ENCODE data around the gene FNDC3B. TPM values are rescaled to one million over a fixed set of nuclear protein-coding genes. Genes with fewer than 3 reads are reported as not detected.
"Not testable (repeated sequence)": the region's sequence is repeated elsewhere in the genome, so short reads cannot be mapped to it uniquely, and the experiment has no call there.

Gene FNDC3B
- total RNA-seq, 1 donor from 2014 or later = 71.8 TPM

DNA sequence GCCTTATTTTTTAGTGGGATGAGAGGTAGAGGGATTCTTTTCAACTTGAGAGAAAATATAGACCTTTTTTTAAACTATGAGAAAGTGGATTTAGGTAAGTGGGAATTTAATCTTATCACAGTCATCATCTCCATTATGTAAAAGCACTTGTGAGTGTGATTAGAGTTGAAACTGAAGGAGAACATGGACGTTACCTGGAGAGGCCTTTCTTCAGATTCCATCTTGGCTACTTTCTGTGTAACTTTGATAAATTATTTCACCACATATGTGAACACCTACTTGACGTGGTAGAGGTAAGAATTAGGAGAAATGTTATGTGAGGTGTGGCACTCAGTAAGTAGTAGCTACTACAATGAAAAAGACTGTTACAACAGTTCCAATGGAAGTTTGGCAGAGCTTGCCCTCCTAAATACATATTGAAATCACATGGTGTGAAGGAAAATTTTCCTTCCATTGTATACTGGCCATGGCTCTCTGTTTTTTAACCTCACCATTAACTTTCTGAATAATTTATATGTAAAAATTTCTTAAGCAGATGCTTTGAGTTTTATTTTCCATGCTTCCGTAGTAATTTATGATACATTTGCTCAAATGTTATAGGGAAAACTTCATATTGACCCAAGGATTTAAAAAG, 193.3 kb downstream of the FNDC3B start:
- DNase-seq (ENCODE audit: low read depth in 2 of 2) = no peak

DNA sequence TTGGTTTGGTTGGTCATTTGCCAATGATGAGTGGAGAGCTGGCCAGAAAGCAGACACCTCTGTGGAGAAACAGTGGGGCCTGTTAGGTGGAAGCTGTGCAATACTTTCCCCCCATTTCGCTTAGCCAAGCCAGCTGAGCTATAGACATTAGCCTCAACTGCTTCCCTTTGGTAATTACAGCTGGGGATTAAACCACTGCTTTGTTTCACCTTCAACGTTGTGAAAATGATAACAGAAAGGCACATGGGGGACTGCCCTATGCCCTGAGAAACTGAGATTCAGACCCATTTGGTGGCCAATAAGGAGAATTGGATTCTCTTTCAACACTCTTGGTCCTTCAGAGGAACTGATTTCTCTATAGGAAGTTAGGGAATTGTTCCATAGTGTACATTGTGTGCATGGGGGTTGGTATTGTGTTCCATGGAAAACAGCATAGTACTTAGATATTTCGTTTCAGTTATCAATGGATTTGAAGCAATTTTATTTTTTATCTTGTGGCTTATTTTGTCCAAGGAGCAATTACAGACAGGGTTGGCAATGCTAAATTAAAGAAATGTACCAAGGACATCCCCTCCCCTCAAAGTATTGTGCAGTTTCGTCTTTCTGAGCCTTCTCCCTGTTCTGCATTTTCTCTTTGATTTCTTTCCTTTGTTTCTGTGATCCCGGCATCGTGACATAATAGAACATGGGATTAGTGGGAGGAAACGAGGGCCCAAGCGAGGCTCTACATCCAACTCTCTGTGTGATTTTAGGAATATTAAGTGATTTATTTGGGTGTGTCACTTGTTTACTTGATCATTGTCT, 194.3 kb downstream of the FNDC3B start:
- DNase-seq (ENCODE audit: low read depth in 2 of 2) = no peak

DNA sequence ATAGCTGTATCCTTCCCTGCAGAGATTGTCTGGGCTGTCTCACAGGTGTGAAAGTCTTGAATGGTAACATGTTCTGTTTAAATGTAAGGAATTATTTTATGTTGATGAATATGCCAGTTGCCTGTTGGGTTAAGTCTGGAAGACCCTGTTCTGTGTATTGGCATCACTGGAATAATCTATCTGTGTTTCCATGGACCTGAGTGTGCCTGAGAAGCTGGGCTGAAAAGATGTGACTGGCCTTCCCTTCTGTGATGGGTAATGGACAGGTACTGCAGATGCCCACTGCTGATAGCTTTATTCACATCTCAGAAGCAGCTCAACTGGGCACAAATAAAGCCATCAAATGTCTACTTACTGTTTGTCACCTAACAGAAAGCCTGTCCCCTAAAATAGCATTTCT, 196.3 kb downstream of the FNDC3B start:
- DNase-seq (ENCODE audit: low read depth in 2 of 2) = no peak

DNA sequence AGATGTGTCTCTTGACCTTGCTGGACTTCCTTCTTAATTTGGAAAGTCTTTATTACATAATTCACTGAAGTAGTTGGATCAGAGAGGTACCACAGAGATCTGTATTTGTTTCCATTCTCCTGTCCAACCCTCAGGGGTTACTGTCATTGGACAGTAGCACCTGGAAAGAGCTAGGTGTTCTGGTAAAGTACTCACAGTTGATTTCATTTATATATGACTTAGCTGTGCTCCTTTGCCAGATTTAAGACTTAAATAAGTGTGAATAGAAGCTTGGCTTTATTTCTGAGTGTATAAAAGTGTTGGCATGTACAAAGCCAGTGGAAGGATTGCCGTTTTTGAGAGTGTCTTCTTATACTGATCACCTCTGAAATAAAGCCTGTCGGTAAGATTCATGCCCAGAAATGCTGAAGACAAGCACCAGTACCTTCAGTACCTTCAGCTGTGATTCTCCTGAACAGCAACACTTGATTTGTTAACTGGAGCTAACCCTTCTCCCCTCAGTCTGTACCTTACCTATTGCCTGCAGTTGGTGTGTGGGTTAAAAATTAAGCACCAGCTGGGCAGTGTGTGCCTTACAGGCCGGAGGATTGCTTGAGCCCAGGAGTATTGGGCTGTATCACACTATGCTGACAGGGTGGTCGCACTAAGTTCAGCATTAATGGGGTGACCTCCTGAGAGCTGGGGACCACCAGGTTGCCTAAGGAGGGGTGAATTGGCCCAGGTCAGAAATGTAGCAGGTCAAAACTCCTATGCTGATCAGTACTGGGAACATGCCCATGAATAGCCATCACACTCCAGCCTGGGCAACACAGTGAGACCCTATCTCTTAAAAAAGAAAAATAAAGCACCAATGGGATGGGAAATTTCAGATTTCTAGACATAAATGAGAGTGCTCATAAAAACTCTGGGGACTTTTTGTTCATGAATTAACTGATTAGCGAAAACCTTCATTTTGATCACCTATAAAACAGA, 197.7 kb downstream of the FNDC3B start:
- no peak for DNase-seq (ENCODE audit: low read depth in 2 of 2)

DNA sequence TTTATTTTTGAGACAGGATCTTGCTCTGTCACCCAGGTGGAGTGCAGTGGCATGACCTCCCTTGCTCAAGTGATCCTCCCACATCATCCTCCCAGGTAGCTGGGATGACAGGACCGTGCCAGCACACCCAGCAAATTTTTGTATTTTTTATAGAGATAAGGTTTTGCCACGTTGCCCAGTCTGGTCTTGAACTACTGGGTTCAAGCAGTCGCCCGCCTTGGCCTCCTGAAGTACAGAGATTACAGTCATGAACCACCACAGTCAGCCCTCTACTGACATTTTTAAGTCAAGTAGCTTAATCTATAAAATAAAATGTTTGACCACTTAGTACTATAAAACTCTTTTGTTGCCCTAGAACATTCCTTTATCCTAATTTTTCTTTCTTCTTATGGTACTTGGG, 198.8 kb downstream of the FNDC3B start:
- no peak for DNase-seq (ENCODE audit: low read depth in 2 of 2)

DNA sequence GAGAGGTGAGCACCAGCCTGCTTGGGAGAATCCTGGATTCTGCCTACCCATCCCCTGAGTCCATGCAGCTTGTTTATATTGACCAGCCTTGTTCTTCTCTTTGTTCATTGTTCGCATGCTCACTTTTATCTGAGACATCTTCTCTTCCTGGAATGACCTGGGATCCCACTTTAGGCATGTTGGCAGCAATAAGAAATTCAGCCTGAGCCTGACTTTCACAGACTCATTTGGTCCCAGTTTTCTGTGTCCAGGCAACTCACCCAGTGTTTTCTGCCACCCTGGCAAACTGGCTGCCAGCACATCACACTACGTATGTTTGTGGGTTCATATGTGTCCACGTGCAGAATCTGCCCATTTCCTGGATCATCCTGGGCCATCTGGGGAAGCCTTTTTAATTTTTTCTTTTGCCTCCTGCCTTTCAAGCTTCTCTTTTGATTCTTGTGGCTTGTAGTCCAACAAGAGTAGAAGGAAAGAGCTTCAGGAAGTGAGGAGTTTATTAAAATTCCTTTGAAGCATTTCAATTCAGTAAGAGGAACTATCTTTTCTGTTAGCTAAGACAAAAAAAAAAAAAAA, 199.9 kb downstream of the FNDC3B start:
- no peak for DNase-seq (ENCODE audit: low read depth in 2 of 2)

DNA sequence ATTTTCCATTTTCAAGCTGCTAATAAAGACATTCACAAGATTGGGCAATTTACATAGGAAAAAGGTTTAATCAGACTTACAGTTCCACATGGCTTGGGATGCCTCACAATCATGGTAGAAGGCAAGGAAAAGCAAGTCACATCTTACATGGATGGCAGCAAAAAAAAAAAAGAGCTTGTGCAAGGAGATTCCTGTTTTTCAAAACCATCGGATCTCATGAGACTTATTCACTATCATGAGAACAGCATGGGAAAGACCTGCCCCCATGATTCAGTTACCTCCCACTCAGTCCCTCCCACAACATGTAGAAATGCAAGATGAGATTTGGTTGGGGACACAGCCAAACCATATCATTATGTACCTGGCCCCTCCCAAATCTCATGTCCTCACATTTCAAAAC, 202.0 kb downstream of the FNDC3B start:
- no peak for DNase-seq (ENCODE audit: low read depth in 2 of 2)

DNA sequence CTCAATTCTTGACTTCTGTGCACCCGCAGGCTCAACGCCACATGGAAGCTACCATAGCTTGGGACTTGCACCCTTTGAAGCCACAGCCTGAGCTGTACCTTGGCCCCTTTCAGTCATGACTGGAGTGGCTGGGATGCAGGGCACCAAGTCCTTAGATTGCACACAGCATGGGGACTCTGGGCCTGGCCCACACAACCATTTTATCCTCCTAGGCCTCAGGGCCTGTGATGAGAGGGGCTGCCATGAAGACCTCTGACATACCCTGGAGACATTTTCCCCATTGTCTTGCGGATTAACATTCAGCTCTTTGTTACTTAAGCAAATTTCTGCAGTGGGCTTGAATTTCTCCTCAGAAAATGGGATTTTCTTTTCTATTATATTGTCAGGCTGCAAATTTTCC, 203.1 kb downstream of the FNDC3B start:
- DNase-seq (ENCODE audit: low read depth in 2 of 2) = not testable (repeated sequence)

DNA sequence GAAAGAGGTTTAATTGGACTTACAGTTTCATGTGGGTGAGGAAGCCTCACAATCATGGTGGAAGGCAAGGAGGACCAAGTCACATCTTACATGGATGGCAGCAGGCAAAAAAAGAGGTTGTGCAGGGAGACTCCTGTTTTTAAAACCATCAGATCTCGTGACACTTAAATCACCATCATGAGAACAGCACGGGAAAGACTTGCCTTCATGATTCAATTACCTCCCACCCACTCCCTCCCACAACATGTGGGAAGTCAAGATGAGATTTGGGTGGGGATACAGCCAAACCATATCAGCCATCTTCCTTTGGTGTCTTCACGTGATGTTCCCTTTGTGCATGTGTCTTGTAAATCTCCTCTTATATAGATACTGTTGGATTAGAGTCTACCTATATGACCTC, 204.0 kb downstream of the FNDC3B start:
- DNase-seq (ENCODE audit: low read depth in 2 of 2) = not testable (repeated sequence)

DNA sequence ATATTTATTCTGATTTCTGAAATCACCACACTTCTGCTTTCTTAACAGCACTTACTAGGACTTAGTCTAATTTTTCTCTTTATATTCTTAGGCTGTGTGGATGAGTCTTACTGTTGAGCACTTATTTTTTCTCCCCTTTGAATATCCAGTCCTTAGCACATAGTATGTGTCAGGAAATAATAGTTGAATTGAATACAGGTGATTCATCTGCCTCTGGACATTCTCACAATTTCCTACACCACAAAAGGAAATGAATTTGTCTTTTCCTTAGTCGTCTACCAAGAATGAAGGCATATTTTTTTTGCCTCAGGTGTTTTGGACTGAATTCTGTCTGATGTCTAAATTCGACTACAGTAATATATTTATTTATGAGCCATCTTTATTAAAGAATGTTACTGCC, 204.6 kb downstream of the FNDC3B start:
- DNase-seq (ENCODE audit: low read depth in 2 of 2) = peak in 1 of 2 donors; percentile 71

DNA sequence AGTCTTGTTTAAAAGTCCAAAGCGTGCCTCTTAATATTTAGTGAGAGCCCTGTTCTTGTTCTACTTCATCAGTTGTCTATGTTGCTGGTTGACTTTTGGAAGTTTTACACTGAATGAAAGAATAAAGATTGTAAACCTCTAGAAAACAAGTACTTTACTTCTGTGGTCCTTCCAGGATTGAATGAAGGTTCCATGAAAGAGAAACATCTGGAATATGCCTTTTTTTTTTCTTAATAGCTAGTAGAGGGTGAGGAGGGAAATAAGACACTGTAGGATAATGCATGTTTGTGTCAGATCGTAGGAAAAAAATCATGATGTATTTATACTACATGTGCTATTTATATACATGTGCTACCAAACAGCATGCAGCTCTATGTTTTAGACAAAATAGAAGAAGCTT, 205.9 kb downstream of the FNDC3B start:
- DNase-seq (ENCODE audit: low read depth in 2 of 2) = no peak

DNA sequence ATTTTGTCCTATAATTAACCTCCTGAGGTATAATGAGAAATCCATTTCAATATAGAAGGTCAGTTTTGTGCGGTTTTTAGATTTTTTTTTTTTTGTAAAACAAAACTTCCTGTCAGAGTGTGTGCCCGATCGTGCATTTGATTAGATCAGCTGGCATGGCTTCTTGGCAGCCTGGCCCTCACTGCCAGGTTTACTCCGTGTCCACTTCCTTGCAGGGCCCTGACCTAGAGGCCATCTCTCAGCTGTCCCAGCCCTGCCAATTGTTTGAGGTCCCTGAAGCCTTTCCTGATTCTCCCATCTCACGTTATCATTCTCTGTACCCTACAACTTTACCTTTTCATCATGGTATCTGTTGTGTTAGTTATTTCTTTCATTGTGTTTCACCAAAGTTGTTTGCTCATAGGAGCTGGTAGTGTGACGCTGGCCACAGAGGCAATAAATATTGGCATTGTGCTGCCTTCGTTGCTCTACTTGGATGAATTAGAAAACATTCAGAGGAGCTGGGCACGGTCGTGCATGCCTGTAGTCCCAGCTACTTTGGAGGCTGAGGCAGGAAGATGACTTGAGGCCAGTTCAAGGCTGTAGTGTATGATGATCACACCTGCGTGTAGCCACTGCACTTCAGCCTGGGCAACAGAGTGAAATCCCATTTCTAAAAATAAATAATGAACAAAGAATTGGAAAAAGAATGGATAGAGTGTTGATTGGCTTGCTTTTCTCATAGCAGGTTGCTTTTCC, 206.9 kb downstream of the FNDC3B start:
- DNase-seq (ENCODE audit: low read depth in 2 of 2) = peak in 1 of 2 donors; percentile 70

DNA sequence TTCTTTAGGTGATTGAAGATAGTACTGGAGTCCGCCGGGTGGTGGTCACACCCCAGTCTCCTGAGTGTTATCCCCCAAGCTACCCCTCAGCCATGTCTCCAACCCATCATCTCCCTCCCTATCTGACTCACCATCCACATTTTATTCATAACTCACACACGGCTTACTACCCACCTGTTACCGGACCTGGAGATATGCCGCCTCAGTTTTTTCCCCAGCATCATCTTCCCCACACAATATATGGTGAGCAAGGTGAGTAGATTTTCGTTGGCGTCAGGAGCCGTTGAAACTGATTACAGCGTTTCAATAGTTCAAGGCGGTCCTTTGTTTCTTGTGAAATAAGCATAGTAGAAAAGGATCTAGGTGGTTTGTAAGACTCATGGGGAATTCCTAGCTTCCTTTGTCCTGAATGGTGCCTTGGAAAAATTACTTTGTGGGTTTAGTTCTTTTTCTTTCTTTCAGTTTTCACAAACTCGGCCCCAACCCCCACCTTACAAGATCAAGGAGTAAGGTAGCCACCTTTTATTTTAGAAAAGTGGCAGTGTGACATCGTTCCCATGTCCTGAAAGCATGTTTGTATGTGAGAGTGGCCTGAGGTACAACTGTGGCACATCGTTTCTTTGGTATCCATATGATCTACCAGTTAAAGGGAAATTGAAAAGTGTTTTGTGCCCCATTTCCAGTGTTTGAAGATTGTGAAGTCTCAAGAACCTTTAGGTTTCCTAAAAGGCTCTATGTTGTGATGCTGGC, 208.3 kb downstream of the FNDC3B start:
- no peak for DNase-seq (ENCODE audit: low read depth in 2 of 2)

DNA sequence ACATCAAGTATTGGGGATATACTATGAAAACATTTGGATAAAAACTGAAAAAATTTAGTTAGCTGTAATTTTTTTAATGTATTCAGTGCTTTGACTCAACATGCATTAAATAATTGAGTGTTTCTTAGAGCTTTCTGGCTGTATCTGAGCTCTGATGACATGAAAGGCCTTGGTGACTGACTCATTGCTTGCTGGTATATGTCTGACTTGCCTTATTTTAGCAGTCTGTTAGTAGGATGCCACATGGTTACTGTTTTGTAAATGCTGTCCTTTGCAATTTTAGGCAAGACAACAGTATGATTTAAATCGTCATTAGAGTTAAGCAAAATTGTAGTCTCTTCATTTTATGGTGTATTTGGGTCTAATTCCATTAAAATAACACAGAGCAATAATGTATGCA, 209.7 kb downstream of the FNDC3B start:
- DNase-seq (ENCODE audit: low read depth in 2 of 2) = no peak

DNA sequence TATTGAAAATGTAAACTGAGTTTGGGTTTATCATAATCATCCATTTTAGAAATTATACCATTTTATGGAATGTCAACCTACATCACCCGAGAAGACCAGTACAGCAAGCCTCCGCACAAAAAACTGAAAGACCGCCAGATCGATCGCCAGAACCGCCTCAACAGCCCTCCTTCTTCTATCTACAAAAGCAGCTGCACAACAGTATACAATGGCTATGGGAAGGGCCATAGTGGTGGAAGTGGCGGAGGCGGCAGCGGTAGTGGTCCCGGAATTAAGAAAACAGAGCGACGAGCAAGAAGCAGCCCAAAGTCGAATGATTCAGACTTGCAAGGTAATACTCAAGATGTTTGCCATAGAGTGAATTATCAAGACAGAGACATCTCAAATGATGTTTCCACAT, 211.8 kb downstream of the FNDC3B start:
- no peak for DNase-seq (ENCODE audit: low read depth in 2 of 2)

DNA sequence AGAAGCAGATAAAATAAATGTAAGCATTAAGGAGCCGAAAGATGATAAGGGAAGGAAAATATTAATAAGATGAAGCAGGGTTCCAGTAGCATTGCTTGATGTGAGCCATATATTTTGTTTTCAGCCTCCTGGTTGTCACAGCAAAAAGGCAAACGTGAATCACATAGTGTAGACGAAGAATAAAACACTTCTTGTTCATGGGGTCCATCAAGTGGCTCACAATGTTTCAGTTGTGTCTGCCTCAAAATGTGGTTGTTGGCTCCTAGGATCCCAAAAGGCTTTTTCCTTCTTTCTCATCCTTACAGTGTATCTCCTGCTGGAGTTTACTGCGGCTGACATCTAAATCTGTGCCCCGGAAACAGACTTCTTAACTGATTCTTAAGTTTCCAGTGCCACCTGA, 213.8 kb downstream of the FNDC3B start:
- no peak for DNase-seq (ENCODE audit: low read depth in 2 of 2)

DNA sequence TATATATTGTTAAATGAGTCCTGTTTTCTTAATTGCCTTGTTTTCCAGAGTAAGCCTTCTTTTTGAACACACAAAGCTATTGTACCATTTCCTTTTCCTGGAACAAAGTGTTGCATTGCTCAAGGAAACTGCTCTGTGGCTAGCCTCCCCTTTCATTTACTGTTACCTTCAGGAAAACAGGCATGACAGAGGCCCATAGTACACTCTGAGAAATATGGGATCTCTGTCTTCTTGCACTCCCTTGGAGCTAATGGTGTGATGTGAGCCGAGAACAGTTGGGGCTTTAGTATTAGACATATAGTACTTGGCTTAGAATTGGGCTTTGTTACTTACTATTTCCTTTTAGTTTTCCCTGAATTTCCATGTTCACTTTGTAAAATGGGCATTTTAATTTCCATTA, 215.2 kb downstream of the FNDC3B start:
- peak in 1 of 2 donors; percentile 43 for DNase-seq (ENCODE audit: low read depth in 2 of 2)

DNA sequence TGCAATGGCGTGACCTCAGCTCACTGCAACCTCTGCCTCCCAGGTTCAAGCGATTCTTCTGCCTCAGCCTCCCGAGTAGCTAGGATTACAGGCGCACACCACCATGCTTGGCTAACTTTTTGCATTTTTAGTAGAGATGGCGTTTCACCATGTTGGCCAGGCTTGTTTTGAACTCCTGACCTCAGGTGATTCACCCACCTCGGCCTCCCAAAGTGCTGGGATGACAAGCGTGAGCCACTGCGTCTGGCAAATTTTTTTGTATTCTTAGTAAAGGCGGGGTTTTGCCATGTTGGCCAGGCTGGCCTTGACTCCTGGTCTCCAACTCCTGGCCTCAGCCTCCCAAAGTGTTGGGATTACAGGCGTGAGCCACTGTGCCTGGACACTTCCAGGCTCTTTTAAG, 215.9 kb downstream of the FNDC3B start:
- DNase-seq (ENCODE audit: low read depth in 2 of 2) = not testable (repeated sequence)

DNA sequence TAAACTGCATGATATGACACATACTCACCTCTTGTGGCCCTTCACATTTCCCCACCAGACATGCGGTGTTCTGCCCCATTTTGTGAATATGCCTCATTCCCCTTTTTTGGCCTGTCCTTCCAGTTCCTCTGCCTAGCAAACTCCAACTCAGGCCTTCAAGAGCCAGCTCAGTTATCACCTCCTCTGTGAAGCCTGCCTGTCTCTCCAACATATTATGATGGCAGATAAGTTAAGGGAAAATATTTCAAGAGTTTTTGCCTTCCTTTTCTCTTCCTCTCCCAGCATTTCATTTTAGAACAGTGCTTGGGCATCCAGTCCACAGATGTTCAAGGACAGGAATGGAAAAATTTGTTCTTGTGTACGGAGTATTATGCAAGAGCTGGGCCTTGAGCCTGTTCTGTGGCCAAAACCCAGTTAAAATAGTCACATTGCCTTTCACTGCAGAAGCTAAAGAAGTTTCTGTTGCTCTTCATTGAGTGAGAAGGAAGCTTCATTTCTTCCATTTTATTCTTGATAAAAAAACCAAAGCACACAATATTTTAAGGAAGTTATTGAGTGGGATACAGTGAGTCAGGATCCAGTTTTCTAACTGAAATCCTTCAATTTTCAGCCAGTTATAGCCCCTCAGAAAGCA, 216.8 kb downstream of the FNDC3B start:
- DNase-seq (ENCODE audit: low read depth in 2 of 2) = no peak

All from dermis microvascular lymphatic vessel endothelial cell (primary cell).